ENCODE measurements around the gene MEMO1. TPM values are rescaled to one million over a fixed set of nuclear protein-coding genes. Genes with fewer than 3 reads are reported as not detected.

Gene MEMO1
- total RNA-seq (64.2 and 65.8 TPM in 2 replicates), polyA plus RNA-seq (44.8 and 46.7 TPM in 2 replicates), polyA minus RNA-seq (19.4 and 19.5 TPM in 2 replicates)
- total RNA-seq (2013) = 39.5 TPM

DNA sequence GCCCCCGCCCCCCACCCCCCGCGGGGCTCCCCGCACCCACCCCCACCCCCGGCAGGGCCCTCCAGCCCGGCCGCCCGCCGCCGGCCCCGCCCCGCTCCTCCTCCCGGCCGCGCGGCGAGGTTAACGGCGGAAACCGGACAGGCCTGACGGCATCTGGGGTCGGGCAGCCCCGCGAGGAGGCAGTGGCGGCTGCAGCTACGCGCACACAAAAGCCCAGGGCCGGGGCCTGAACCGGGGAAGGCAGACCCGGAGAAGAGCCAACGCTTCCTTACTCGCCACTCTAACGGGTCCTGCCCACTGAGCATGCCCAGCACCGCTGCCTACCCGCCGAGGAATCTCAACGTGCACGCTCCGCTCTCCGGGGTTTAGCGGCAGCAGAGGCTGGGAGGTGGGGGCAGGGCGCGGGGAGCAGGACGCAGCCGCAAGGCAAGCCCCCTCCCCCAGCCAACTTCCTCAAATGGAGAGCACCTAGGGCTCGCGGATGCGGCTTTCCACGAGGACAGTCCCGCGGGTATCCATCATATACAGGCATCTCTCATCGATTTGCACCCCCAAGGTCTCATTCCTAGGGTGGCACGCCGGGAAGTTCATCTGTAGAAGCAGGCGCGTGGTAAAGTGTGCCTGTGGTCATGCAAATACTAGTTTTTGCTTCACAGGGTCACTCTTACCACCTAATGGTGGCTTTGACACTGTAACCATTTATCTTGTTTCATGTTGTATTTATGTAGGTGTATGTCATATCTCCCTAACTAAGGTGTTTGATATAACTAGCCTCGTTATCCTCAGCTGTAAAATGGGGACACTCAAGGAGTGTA, at the start of gene MEMO1:
Gene MEMO1 (minus strand): TSS at position 339 of the 815 bp plus-strand sequence. CDS start 761 bp downstream, outside the sequence.
- Mint-ChIP-seq H3K4me1 (peaks cover 39% of the 10 kb centered on the region), H3K4me3 (peak within 1 kb of the TSS; percentile 98), H3K27ac (peak within 1 kb of the TSS; percentile 99), H3K27me3 (no peaks in the 10 kb centered on the region), H3K9me3 (ENCODE audit: insufficient read depth) (no peaks in the 10 kb centered on the region)
- intact Hi-C loops (cut with micrococcal nuclease) = loop anchor here (1.0 to 2.0 kb wide), 7 partner anchors 28 to 1588 kb away; partner anchors contain the start of genes BIRC6, DPY30, FAM98A and SLC30A6
- H3K79me2 ChIP-seq (ENCODE audit: control insufficient read depth, insufficient read depth, low read length) = peaks cover 37% of the 10 kb centered on the region
- H3K36me3 ChIP-seq (replicated peaks in 1 of 2; ENCODE audit: control extremely low read depth in 1 of 2, control insufficient read depth in 1 of 2, extremely low read depth in 1 of 2, insufficient read depth in 2 of 2, low read length in 1 of 2) = peaks cover 0 to 2% of the 10 kb centered on the region in 2 experiments
- no peaks in the 10 kb centered on the region for H3K9me3 ChIP-seq (ENCODE audit: control extremely low read depth in 1 of 3, control insufficient read depth in 2 of 3, insufficient read depth in 1 of 3, low read length in 2 of 3)
- peaks cover 29% of the 10 kb centered on the region in 2 donors for H3K4me1 ChIP-seq (ENCODE audit: control insufficient read depth in 2 of 2, insufficient read depth in 2 of 2, low read length in 2 of 2)
- H3K4me2 ChIP-seq (replicated peaks; ENCODE audit: low read depth, low read length, poor library complexity, severe bottlenecking) = peak within 1 kb of the TSS; percentile 94
- 0% methylated on average over 41 of the region's 57 CpGs for WGBS (ENCODE audit: insufficient coverage)
- POLR2A ChIA-PET = interaction anchor here (0.7 to 1.8 kb wide), 2 partner anchors 29 to 31 kb away, joined by 3 to 11 read pairs; partner anchors contain the start of gene DPY30
- TF ChIP-seq, protein P1, sequence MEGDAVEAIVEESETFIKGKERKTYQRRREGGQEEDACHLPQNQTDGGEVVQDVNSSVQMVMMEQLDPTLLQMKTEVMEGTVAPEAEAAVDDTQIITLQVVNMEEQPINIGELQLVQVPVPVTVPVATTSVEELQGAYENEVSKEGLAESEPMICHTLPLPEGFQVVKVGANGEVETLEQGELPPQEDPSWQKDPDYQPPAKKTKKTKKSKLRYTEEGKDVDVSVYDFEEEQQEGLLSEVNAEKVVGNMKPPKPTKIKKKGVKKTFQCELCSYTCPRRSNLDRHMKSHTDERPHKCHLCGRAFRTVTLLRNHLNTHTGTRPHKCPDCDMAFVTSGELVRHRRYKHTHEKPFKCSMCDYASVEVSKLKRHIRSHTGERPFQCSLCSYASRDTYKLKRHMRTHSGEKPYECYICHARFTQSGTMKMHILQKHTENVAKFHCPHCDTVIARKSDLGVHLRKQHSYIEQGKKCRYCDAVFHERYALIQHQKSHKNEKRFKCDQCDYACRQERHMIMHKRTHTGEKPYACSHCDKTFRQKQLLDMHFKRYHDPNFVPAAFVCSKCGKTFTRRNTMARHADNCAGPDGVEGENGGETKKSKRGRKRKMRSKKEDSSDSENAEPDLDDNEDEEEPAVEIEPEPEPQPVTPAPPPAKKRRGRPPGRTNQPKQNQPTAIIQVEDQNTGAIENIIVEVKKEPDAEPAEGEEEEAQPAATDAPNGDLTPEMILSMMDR (IDR thresholded peaks at IDR 0.05) = no peak
- TF ChIP-seq EZH2 (IDR thresholded peaks at IDR 0.05; ENCODE audit: borderline replicate concordance, insufficient read depth, low read depth, low read length, poor library complexity, severe bottlenecking) = no peak
- H3K9ac ChIP-seq (ENCODE audit: low read length) = peak within 1 kb of the TSS; percentile 93
- H3K27ac ChIP-seq (ENCODE audit: low read length in 2 of 2) = peak within 1 kb of the TSS; percentile 80 to 94
- no peaks in the 10 kb centered on the region for H3K27me3 ChIP-seq (replicated peaks in 1 of 4; ENCODE audit: control extremely low read depth in 1 of 4, control insufficient read depth in 3 of 4, insufficient read depth in 4 of 4, low read length in 3 of 4)
- peak; percentile 75 for ATAC-seq (ENCODE audit: low read depth)
- peak within 1 kb of the TSS; percentile 72 to 98 (median 80) for H3K4me3 ChIP-seq (ENCODE audit: control extremely low read depth in 1 of 5, extremely low read depth in 1 of 5, insufficient read depth in 1 of 5, low read depth in 2 of 5, low read length in 4 of 5)
- H4K20me1 ChIP-seq (ENCODE audit: control insufficient read depth, insufficient read depth, low read length, poor library complexity, severe bottlenecking) = peaks cover 26% of the 10 kb centered on the region
- DNase-seq = peak; percentile 98
- CTCF ChIA-PET = interaction anchor here (1.2 kb wide), 1 partner anchor 29 kb away, joined by 4 read pairs; the partner anchor contains the start of gene DPY30
- H2AFZ ChIP-seq (ENCODE audit: insufficient read depth, low read depth, low read length, poor library complexity, severe bottlenecking) = peak within 1 kb of the TSS; percentile 93

DNA sequence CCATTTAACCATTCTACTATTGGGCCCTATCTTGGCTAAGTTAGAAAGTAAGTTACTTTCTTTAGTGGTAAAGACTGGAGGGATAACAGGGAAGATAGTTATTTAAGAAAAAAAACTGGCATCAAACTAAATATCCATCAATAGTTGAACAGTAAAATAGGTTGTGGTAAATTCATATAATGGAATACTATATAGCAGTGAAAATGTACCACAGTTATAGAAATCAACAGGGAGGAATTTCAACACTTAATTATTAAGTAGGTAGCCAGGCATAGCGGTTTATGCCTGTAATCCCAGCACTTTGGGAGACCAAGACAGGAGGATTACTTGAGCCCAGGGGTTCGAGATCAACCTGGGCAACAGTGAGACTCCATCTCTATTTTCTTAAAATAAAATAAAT, 49.5 kb upstream of the MEMO1 start:
- WGBS (ENCODE audit: insufficient coverage) = 100% methylated on average over 1 of the region's 2 CpGs
- Mint-ChIP-seq H3K9me3 (ENCODE audit: insufficient read depth) (no peaks in the 10 kb centered on the region), H3K4me1 (peaks cover 19% of the 10 kb centered on the region), H3K4me3 (no peak overlapping the region), H3K27me3 (no peaks in the 10 kb centered on the region), H3K27ac (no peak overlapping the region)
- no peaks in the 10 kb centered on the region for H3K27me3 ChIP-seq (replicated peaks in 1 of 4; ENCODE audit: control extremely low read depth in 1 of 4, control insufficient read depth in 3 of 4, insufficient read depth in 4 of 4, low read length in 3 of 4)
- H2AFZ ChIP-seq (ENCODE audit: insufficient read depth, low read depth, low read length, poor library complexity, severe bottlenecking) = no peak overlapping the region
- H3K9me3 ChIP-seq (ENCODE audit: control extremely low read depth in 1 of 3, control insufficient read depth in 2 of 3, insufficient read depth in 1 of 3, low read length in 2 of 3) = no peaks in the 10 kb centered on the region
- DNase-seq = no peak
- peaks cover 12 to 16% of the 10 kb centered on the region in 2 donors for H3K4me1 ChIP-seq (ENCODE audit: control insufficient read depth in 2 of 2, insufficient read depth in 2 of 2, low read length in 2 of 2)
- intact Hi-C loops (cut with micrococcal nuclease) = loop anchor here (5.0 kb wide), 2 partner anchors 107 to 1417 kb away; partner anchors contain the start of genes RASGRP3 and SLC30A6
- TF ChIP-seq EZH2 (IDR thresholded peaks at IDR 0.05; ENCODE audit: borderline replicate concordance, insufficient read depth, low read depth, low read length, poor library complexity, severe bottlenecking) = no peak
- TF ChIP-seq, protein P1 (IDR thresholded peaks at IDR 0.05) = no peak
- H3K4me2 ChIP-seq (replicated peaks; ENCODE audit: low read depth, low read length, poor library complexity, severe bottlenecking) = no peak overlapping the region
- CTCF ChIA-PET = no interaction called here
- no peak overlapping the region for H3K27ac ChIP-seq (ENCODE audit: low read length in 2 of 2)
- no peak overlapping the region for H3K9ac ChIP-seq (ENCODE audit: low read length)
- ATAC-seq (ENCODE audit: low read depth) = no peak
- H3K79me2 ChIP-seq (ENCODE audit: control insufficient read depth, insufficient read depth, low read length) = peaks cover 9% of the 10 kb centered on the region
- no peaks in the 10 kb centered on the region for H3K36me3 ChIP-seq (replicated peaks in 1 of 2; ENCODE audit: control extremely low read depth in 1 of 2, control insufficient read depth in 1 of 2, extremely low read depth in 1 of 2, insufficient read depth in 2 of 2, low read length in 1 of 2)
- H3K4me3 ChIP-seq (ENCODE audit: control extremely low read depth in 1 of 5, extremely low read depth in 1 of 5, insufficient read depth in 1 of 5, low read depth in 2 of 5, low read length in 4 of 5) = no peak overlapping the region
- POLR2A ChIA-PET = no interaction called here
- H4K20me1 ChIP-seq (ENCODE audit: control insufficient read depth, insufficient read depth, low read length, poor library complexity, severe bottlenecking) = no peaks in the 10 kb centered on the region
